ENCODE measurements around the gene FHIT.

DNA sequence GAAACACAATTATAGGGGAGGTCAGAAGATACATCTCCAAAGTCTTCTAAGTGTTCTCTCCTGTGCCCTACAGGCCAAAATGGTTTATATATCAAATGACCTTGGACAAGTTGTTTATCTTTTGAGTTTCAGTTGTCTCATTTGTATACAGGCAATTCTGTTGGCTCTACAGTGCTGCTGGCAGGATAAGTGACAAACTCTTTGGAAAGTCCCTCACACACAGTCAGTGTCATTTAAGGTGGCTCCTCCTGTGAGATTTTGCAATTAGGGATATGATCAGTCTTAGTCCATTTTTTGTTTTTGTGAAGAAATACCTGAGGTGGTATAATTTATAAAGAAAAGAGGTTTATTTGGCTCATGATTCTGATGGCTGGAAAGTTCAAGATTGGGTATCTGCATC, 1165.6 kb downstream of the FHIT start:
- TF ChIP-seq POLR2A (IDR thresholded peaks at IDR 0.05) = no peak
- TF ChIP-seq, protein P1, sequence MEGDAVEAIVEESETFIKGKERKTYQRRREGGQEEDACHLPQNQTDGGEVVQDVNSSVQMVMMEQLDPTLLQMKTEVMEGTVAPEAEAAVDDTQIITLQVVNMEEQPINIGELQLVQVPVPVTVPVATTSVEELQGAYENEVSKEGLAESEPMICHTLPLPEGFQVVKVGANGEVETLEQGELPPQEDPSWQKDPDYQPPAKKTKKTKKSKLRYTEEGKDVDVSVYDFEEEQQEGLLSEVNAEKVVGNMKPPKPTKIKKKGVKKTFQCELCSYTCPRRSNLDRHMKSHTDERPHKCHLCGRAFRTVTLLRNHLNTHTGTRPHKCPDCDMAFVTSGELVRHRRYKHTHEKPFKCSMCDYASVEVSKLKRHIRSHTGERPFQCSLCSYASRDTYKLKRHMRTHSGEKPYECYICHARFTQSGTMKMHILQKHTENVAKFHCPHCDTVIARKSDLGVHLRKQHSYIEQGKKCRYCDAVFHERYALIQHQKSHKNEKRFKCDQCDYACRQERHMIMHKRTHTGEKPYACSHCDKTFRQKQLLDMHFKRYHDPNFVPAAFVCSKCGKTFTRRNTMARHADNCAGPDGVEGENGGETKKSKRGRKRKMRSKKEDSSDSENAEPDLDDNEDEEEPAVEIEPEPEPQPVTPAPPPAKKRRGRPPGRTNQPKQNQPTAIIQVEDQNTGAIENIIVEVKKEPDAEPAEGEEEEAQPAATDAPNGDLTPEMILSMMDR (IDR thresholded peaks at IDR 0.05) = no peak
